ENCODE measurements around the gene ZNF662.
"Not testable (repeated sequence)": the region's sequence is repeated elsewhere in the genome, so short reads cannot be mapped to it uniquely, and the experiment has no call there.

ZNF662 gene

DNA sequence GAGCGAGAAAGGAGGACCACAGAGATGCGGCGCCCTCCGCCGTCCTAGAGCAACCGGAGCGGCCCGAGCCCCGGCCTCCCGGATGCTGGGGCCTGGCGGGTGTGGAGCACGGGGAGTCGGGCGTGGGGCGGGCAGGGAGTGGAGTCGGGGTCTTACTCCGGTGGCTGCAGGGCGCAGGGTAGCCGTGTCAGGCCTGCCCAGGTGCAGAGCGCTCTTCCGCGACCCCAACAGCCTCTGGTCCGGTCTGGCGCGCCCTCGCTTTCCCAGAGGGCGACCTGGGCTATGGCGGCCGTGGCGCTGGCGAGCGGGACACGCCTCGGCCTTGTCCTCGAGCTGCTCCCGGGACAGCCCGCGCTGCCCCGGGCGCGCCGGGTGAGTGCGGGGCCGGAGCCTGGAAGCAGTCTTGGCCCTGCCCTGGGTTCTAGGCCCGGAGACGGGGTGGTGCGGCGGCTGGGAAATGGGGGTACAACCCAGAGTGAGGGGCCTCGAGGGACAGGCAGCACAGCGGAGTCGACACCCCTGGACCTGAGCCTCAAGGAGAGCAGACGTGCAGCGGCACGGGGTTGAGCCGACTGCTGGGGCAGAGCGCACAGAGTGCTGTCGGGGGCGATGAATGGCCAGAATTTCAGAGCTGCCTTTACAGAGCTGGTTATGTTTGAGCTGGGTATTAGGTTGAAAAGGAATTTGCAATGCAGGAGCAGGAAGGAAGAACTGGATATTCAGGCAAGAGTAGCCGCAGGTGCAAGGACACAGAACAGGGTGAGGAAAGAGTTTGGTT is at the start of gene ZNF662:
TSS of gene ZNF662 (plus strand) at position 73 of the 778 bp plus-strand sequence. CDS start 1,973 bp downstream, outside the sequence.
- peak; percentile 51 for DNase-seq

DNA sequence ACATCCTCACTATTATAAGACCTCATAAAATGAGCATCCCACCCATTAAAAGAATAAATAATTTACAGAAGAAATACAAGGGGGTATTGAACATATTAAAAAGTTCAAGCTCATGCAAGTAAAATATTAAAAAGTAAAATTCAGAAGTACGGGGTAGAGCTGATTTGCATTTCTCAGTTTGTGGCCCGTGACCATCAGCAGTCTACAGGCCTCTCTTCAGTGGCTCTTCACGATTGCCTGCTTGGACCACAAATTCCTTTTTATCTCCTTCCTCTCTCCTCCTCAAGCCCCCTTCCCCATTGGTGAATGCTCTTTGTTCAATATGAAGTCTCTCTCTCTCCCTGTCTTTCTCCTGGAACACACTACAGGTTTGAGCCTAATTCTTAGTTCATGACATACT is 49.4 kb upstream of the ZNF662 start:
- DNase-seq = no peak

DNA sequence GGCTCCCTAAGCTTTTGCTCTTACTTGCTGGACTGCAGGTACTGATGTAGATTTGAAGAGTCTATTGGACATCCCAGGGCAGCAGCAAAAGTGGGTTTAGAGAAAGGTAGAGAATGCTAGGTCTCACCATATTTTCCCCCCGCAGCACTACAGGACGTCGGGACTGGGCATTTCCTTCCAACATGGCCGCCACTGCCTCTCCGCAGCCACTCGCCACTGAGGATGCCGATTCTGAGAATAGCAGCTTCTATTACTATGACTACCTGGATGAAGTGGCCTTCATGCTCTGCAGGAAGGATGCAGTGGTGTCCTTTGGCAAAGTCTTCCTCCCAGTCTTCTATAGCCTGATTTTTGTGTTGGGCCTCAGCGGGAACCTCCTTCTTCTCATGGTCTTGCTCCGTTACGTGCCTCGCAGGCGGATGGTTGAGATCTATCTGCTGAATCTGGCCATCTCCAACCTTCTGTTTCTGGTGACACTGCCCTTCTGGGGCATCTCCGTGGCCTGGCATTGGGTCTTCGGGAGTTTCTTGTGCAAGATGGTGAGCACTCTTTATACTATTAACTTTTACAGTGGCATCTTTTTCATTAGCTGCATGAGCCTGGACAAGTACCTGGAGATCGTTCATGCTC is 41.5 kb upstream of the ZNF662 start:
- DNase-seq = no peak

- DNase-seq = no peak
Measured at GRCh38 chr3:42865256-42865655, 40.7 kb upstream of the ZNF662 start.

GRCh38 chr3:42867138-42867537 is 38.8 kb upstream of the ZNF662 start:
- DNase-seq = no peak

DNA sequence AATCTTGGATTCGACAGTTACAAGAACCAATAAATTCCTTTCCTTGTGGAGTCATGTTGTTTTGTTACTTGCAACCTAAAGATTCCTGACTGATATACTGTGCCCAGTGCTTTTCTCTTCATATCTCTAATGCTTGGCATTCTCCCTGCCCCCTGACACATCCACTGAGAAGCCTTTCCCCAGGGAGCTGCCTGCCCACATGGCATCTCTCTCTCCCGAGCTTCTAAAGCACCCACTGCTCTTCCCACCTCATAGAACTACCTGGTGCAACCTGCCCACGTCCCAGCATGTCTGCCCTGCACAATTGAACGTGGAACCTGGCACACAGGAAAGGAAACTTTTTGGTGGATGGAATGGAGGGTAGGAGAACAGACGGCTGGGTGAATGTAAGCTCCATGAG is 37.1 kb upstream of the ZNF662 start:
- DNase-seq = no peak

- no peak for DNase-seq
Measured at GRCh38 chr3:42871592-42872196, 34.2 kb upstream of the ZNF662 start.

DNA sequence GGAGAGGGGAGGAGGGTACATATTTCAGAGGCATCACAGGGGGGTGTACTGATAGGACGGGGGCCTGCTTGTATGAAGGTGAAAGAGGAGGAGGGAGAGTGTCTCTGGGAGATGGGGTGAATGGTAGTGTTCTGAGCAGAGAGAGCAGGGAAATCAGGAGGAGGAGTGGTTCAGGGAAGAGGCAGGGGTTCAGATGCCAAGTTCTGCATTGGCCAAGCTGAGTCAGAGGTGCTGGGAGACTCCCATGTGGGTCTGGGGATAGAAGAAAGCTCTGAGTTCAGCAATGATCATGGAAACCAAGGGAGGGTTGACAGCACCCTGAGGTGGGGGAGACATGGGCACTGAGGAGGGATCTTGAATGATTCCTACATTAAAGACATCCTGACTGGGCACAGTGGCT is 33.2 kb upstream of the ZNF662 start:
- DNase-seq = no peak

DNA sequence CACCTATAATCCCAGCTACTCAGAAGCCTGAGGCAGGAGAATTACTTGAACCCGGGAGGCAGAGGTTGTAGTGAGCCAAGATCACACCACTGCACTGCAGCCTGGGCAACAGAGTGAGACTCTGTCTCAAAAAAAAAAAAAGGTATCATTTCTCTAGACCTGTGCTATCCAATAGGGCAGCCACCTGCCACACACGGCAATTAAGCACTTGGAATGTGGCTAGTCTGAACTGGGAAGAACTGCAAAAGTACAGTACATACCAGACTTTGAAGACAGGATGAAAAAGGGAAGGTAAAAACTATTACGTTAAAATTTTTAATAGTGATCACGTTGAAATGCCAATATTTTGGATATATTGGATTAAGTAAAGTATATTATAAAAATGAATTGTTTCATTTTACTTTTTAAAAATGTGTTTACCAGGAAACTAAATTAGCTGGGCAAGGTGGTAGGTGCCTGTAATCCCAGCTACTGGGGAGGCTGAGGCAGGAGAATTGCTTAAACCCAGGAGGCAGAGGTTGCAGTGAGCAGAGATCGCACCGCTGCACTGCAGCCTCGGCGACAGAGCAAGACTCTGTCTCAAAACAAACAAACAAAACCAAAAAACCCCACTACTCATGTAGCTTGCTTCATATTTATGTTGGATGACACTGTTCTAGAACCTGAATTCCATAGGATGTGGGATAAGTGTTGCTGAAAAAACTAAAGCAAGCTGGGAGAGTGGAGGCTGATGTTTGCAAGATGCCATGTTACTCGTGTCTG is 32.5 kb upstream of the ZNF662 start:
- DNase-seq = no peak

GRCh38 chr3:42874749-42875148 is 31.2 kb upstream of the ZNF662 start:
- no peak for DNase-seq

- DNase-seq = no peak
Measured at GRCh38 chr3:42875325-42876151, 30.4 kb upstream of the ZNF662 start, which contains the start of gene CYP8B1. Gene CYP8B1, minus strand, starts transcription at chr3:42875879. Its CDS starts 63 bp downstream, at chr3:42875816.

DNA sequence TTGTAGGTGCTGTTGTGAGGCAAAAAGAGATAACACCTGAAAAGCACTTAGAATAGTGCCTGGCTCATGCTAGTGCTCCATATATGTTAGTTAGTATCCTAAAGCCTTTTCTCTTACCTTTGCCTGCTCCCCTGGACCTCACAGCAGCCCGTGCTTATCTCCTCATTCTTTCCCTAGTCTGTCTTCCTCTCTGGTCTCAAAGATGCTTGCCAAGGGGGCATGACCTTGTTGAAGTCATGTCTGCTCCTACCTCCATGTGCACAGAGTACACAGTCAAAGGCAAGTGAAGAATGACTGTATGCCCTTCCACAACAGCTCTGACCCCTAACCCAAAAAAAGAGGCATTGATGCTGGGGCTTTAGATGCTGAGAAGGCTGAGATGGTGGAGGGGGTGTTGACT is 29.5 kb upstream of the ZNF662 start:
- no peak for DNase-seq

DNA sequence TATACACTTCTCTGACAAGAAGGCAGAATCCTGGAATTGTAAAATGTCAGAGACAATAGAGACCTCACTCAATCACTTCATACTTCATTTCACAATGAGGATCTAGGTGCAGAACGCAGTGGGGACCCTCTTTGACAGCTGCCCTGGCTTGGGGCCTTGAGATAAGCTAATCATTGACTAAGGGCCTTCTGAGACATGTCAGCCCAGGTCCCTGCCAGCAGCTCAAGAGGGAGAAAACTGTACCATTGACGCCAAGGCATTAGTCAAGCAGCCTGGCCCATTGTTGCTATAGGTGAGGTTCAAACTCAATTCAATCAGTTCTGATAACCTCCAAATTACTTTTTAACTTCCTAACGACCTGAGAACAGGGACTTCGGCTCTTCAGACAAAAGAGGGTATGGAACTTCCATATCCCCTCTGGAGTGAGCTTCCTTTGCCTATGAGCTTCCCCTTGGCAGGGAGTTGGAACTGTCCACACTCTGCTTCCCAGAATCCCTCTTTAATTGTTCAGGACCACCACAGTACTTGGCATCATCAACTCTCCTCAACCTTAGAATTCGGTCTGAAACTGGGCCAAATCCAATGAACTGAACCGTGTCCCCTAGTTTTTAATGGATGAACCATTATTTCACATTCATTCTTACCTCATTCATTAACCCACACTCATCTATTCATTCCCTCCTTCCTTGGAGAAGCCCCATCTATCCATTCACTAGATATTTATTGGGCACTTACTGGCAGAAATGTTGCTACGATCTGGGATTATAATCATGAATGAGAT is 28.8 kb upstream of the ZNF662 start:
- DNase-seq = no peak

- no peak for DNase-seq
Measured at GRCh38 chr3:42877881-42878280, 28.1 kb upstream of the ZNF662 start.

DNA sequence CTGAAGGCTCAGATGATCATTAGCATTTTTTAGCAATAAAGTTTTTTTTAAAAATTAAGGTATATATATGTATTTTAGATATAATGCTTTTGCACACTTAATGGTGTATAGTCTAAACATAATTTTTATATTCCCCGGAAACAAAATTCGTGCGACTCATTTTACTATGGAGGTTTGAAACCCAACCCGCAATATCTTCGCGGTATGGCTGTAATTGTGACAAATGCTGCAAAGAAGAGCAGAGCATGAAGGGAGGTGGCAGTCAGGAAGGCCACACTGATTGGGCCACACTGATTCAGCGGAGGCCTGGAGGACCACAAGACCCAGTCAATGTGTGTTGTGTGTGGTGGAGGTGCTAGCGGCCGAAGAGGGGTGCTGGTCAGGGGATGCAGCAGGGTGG is 25.8 kb upstream of the ZNF662 start:
- DNase-seq = no peak

GRCh38 chr3:42880601-42881451 is 25.1 kb upstream of the ZNF662 start:
- DNase-seq = peak; percentile 92

- DNase-seq = not testable (repeated sequence)
Measured at GRCh38 chr3:42883251-42883930, 22.6 kb upstream of the ZNF662 start.

- DNase-seq = no peak
Measured at GRCh38 chr3:42884324-42884723, 21.6 kb upstream of the ZNF662 start.

DNA sequence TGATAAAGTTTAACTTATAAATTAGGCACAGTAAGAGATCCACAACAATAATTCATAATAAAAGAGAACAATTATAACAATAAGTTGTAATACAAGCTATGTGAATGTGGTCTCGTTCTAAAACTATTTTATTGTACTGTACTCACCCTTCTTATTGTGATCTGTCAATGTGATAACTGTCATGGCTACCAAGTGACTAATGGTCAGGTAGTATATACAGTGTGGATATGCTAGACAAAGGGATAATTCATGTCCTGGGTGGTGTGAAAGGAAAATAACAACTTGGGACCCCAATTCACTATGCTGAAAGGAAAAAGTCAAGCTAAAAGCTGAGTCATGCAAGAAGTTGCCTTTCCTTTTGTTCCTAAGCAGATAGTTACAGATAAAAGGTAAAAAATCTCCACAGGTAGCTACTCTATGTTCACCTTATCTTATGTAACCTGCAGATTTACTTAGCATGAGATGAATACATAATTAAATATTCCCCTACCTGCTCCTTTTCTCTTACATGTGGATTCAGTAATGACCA is 19.6 kb upstream of the ZNF662 start:
- DNase-seq = no peak

DNA sequence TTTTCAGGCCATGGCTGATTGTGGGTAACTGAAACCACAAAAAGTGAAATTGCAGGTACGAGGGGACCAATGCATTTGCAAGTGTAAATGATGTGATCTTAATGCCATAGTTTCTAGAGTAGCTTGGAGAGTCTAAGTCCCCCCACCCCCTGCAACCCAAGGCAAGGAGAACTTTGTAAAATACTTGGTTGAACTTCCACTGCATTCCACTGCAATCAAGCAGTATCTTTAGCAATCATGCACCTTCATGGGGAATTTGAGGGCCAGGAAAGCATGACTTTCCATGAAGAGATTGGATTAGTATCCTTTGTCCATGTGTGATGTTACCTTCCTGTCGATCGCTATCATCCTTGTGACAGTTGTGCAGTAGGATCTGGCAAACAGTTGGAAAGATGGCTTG is 18.9 kb upstream of the ZNF662 start:
- DNase-seq = no peak

Measured in stimulated activated CD4-positive, alpha-beta T cell treated with anti-CD3 and anti-CD28 coated beads, Interleukin-15, amount 100 ng/mL, for 24 hours (primary cell).